ENCODE results near the gene SUGCT.

SUGCT gene

DNA sequence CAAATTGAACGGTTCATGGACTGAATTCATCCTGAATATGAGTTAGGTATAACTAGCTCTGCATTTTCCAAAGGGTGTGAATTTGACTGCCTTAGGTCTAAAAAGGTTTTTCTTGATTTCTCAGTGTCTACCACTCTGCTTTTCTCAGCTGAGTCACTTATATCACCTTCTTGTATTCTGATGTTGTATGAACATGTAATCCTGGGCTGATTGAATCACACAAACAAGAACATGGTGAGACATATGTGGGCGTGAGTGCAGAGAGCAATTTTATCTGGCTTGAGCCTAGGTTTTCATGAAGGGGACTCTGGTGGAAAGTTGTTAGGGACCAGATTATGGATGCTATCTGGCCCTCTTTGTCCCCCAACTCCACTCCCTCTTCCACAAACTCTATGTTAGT lies 239.8 kb downstream of the SUGCT start:
- TF ChIP-seq, protein P1, sequence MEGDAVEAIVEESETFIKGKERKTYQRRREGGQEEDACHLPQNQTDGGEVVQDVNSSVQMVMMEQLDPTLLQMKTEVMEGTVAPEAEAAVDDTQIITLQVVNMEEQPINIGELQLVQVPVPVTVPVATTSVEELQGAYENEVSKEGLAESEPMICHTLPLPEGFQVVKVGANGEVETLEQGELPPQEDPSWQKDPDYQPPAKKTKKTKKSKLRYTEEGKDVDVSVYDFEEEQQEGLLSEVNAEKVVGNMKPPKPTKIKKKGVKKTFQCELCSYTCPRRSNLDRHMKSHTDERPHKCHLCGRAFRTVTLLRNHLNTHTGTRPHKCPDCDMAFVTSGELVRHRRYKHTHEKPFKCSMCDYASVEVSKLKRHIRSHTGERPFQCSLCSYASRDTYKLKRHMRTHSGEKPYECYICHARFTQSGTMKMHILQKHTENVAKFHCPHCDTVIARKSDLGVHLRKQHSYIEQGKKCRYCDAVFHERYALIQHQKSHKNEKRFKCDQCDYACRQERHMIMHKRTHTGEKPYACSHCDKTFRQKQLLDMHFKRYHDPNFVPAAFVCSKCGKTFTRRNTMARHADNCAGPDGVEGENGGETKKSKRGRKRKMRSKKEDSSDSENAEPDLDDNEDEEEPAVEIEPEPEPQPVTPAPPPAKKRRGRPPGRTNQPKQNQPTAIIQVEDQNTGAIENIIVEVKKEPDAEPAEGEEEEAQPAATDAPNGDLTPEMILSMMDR (IDR thresholded peaks at IDR 0.05) = no peak

DNA sequence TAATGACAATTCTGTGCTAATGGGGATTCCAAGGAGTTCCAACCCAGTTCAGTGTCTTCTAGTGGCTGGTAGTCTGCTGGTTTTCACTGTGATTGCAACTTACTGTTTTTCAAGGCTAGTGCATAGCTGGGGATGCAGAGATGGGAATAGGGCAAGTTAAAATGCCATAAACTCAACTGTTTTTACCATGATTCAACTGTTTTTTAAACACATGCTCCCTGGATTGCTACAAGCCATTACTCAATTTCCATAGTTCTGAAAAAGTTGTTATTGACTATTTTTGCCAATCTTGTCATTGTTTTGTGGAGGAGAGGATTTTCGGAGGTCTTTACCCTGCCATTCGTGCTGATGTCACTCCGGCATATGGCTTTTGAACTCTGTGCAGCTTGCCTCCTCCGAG lies 245.3 kb downstream of the SUGCT start:
- TF ChIP-seq, protein P1 (IDR thresholded peaks at IDR 0.05) = no peak

DNA sequence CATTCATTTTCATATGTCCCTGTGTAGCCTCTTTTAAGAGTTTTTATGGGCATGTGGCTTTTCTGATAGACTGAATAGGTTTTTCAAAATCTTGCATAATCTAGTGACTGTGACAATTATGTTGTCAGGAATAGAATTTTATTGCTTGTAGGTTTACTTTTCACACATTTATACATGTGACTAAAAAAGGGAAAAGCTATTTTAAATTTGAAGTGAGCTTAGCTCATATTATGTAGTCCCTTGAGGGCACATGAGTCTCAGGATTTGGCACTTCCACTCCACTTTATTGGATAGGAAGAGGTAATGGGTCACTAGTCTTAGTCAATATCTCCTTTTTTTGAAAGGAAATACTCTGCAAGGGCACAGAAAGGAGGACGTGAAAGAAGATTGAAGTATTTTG lies 247.3 kb downstream of the SUGCT start:
- TF ChIP-seq, protein P1 (IDR thresholded peaks at IDR 0.05) = no peak

DNA sequence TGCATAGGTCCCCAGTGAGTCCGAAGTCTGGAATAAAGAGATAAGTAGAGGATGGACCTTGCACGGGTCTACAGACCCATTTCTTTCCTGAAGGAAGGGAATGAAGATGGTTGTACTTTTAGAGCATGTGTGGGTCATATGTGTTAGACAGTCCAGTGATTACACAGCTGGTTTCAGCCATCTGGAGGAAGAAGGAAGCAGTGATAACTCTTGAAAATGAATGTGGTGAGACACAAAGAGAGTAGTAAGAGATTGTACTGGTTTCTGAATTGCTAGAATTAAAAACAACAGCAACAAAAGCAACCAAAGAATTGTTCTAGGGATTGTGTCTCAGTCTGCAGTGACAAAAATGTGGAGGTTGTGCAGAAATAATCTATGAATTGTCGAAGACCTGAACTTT lies 258.9 kb downstream of the SUGCT start:
- TF ChIP-seq, protein P1 (IDR thresholded peaks at IDR 0.05) = no peak

DNA sequence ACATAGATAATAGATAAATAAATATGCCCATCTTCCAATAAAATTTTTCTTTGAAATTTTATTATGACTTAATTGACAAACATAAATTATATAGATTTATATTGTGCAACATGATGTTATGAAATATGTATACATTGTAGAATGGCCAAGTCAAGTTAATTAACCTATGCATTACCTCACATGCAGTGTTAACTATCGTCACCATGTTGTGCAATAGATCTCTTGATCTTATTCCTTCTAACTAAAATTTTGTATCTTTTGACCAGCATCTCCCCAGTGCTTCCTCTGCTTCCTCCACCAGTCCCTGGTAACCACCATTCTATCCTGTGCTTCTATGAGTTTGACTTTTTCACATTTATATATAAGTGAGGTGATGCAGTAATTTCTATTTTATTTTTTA lies 259.6 kb downstream of the SUGCT start:
- TF ChIP-seq, protein P1 (IDR thresholded peaks at IDR 0.05) = no peak

DNA sequence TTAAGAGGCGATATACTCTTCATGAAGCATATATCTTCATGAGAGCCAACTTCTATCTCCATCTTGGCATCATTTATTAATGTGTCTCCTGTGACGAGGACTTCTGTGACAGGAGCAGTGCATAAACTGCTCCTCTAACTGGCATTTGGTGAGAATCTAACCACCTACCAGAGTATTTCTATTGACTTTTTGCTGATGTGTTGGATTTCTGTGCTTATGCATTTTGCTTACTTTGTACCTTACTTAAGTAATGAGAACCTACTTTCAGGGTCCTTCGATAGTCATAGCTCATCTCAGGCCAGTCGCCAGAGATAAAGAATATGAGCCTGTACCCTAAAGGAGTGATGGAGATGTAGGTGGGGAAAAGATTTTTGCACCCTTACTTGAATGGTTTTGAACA lies 265.7 kb downstream of the SUGCT start:
- TF ChIP-seq, protein P1 (IDR thresholded peaks at IDR 0.05) = no peak

DNA sequence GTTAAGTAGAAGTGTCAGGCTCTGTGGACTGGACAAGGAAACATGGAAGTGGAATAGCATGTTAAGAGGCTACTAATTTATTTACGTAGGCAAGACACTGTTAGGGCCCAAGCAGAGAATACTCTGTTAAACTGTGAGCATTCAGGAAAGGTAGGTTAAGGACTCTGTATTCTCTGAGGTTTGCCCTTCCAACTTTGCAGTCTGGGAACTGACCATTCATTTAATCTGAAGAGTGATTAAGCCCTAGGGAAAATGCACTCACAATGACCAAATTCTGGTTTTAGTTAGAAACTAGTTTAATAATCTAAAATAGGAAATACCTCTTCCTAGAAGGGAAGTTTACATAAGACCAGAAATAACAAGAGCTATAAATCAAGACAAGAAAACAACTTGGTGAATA lies 266.6 kb downstream of the SUGCT start:
- TF ChIP-seq, protein P1 (IDR thresholded peaks at IDR 0.05) = no peak

DNA sequence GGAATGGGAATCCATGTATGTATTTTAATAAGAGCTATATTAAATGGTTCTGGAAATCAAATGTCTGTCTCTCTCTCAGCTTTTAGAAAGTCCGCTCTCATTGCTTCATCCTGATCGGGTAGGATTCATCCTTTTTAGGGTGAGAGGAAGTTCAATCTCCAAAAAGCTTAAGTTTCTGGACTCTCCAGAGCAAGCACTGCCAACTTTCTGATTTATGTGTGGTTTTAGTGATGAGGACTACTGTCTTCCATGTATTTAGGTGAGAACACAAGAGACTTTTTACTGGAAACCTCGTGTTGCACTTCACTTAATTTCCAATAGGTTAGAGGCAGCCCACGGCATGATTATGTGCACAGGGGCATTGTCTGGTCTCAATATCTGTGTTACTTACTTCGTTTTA lies 267.9 kb downstream of the SUGCT start:
- TF ChIP-seq, protein P1 (IDR thresholded peaks at IDR 0.05) = no peak
